ENCODE data around the gene NRP2.

NRP2 gene

GRCh38 chr2:205816268-205816667 lies 134.0 kb downstream of the NRP2 start:
- no peak for DNase-seq

GRCh38 chr2:205822579-205822978 lies 140.3 kb downstream of the NRP2 start:
- no peak for DNase-seq

- DNase-seq: no peak
Observed at GRCh38 chr2:205827809-205828365, 145.6 kb downstream of the NRP2 start.

- DNase-seq: no peak
Observed at GRCh38 chr2:205833864-205834263, 151.6 kb downstream of the NRP2 start.

- no peak for DNase-seq
Observed at GRCh38 chr2:205834796-205835195, 152.5 kb downstream of the NRP2 start.

GRCh38 chr2:205835251-205835791 lies 153.0 kb downstream of the NRP2 start:
- DNase-seq: no peak

- no peak for DNase-seq
Observed at GRCh38 chr2:205835923-205836322, 153.6 kb downstream of the NRP2 start.

GRCh38 chr2:205836477-205837221 lies 154.3 kb downstream of the NRP2 start:
- DNase-seq: no peak

- DNase-seq: no peak
Observed at GRCh38 chr2:205837663-205838062, 155.4 kb downstream of the NRP2 start.

- DNase-seq: no peak
Observed at GRCh38 chr2:205845446-205845845, 163.1 kb downstream of the NRP2 start.

All from NCI-H187 (cell line).